CD4-positive, alpha-beta memory T cell (primary cell): ENCODE measurements around the gene SPATA31C2. TPM values are rescaled to one million over a fixed set of nuclear protein-coding genes. Genes with fewer than 3 reads are reported as not detected.

Source experiments
- polyA plus RNA-seq, 2 donors: library from polyadenylated mRNA; unstranded; fragments of 300-500 nt; fragmentation: Illumina TruSeq; gene quantifications; one replicate each; pipeline ENCODE4 v1.2.3, GENCODE V29; 2021
- total RNA-seq, 2 experiments: library from RNA; stranded (reverse); gene quantifications; one replicate each; pipeline ENCODE4 v1.2.3, GENCODE V29; 2021

SPATA31C2 gene
- total and polyA plus RNA-seq, 4 experiments from 2014 or later = 0.10 TPM; not detected in 3

Other genes starting within 250 kb of the SPATA31C2 start
- gene SPATA31C1, start 220.5 kb downstream of the SPATA31C2 start, total RNA-seq = not detected
- not detected for gene SPATA31C1, start 220.5 kb downstream of the SPATA31C2 start, polyA plus RNA-seq
- gene CDK20, start 163.9 kb downstream of the SPATA31C2 start, total RNA-seq = 1 to 10 TPM; 8.5 to 8.8 TPM
- gene CDK20, start 163.9 kb downstream of the SPATA31C2 start, polyA plus RNA-seq = 1 to 10 TPM; 5.6 to 7.0 TPM
- 10 to 100 TPM; 34.1 to 39.0 TPM for gene SPIN1, start 250.0 kb upstream of the SPATA31C2 start, total RNA-seq
- gene SPIN1, start 250.0 kb upstream of the SPATA31C2 start, polyA plus RNA-seq = 10 to 100 TPM; 20.3 to 23.7 TPM